8988T (cell line): ENCODE measurements around the gene LRGUK.
"Not testable (repeated sequence)": the region's sequence is repeated elsewhere in the genome, so short reads cannot be mapped to it uniquely, and the experiment has no call there.

Experiments
- DNase-seq: peaks from one replicate; pipeline ENCODE4 v3.0.0; 2011

Gene LRGUK

DNA sequence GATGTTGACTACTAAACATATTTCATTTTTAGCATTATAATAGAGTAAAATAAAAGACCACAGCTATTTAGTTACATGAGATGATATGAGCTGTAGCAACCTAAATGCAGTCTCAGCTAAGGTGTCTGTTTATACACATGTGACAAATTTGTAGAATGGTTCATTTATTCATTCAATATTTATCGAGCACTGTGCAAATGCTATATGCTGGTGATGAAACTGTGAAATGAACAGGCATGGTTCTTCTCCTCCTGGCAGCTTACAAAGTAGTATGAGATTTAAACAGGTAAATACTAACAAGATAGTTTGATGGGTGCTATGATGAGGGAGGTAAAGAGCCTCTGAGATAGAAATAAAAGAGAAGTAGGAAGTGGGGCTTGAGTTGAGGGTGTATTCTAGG, 60.8 kb downstream of the LRGUK start:
- no peak for DNase-seq

DNA sequence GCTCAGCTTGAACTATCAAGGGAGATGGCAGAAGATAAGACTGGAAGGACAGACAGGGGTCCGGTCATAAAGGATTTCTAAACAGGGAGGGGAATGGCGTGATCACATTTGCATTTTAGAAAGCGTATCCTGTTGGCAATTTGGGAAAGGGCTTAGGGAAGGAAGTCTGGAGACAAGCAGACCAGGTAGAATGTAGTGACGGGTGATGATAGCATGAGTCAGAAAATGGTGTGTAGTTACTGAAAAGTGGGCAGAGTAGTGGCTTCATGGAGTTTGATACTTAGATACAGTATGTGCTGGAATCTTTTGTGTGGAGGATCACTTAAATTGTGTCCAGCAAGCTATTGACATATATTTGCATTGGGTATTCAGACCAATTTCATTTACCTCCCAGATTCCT, 61.2 kb downstream of the LRGUK start:
- no peak for DNase-seq

- no peak for DNase-seq
Observed at GRCh38 chr7:134189559-134189958, 62.4 kb downstream of the LRGUK start.

DNA sequence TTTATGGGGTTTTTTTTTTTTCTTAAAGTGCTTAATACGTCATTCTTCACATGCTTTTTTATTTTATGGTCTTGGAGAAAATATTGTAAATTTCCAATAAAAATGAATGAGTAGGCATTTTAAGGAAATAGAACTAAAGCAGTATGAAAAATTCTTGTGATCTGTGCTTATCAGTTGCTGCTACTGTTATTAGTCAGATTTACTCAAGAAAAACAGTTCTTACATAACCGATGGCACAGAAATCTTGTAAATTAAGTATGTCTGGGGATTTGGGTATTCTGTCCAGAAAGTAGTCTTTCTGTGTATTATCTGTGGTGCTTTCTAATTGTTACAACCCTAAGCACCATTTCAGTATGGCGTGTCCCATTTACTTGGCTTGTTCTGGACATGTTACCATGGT, 64.7 kb downstream of the LRGUK start:
- DNase-seq = no peak

- no peak for DNase-seq
Observed at GRCh38 chr7:134193240-134193639, 66.1 kb downstream of the LRGUK start.

DNA sequence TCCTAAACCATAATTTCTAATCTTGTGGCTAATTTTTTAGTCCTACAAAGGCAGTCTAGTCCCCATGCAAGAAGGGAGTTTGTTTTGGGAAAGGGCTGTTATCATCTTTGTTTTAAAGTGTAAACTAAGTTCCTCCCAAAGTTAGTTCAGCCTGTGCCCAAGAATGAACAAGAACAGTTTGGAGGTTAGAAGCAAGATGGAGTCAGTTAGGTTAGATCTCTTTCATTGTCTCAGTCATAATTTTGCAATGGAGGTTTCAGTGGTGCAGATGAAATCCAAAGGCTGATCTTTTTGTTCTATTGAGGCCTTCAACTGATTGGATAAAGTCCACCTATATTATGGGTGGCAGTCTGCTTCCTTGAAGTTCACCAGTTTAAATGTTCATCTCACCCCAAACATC, 68.1 kb downstream of the LRGUK start:
- DNase-seq = no peak

DNA sequence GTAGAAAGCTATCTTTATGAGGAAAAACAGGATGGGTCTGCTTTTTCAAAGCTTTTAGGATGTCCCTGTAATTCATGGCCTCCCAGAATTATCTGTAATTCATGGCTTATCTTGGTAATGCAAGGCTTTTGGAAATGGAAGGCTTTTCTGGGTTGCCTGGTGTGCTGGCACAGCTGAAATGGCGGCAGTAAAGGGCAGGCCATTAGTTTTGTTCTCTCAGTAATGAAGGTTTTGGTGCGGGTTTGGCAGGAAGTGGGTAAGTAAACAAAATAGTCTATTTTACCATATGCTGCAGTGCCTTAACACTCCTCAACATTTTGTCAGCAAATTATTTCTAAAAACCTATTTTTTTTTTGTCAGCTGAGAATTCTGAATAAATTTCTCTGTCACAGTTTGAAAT, 69.3 kb downstream of the LRGUK start:
- no peak for DNase-seq

DNA sequence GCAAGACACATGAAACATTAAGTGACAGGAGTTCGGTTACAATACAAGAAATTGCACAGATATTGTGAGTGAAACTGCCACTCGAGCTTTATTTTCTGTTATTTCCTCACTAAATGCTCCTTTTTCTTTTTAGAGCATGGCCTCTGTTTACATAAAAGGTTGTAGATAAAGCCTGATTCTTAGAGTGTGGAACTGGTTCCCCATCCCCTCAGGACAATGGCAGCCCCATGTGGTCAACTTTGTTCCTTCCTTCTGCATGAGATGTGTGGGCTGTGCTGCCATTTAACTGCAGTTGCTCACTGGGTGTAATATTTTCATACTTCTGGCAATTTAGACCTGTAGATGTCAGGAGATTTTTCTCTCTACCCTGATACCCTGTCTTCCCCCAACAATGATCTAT, 70.2 kb downstream of the LRGUK start:
- DNase-seq = no peak

DNA sequence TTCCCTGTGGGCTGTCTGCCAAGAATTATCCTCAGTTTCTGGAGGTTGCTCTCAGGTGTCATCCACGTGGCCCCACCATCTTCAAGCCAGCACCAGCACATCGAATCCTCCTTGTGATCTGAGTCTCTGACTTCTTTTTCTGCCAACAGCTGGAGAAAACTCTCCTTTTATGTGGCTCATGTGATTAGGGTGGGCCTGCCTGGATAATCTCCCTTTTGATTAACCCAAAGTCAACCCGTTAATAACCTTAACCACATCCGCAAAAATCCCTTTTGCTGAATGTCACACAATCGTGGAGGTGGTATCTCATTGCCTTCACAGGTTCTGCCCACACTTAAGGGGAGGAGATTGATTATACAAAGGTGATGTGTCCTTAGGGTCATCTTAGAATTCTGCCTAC, 73.8 kb downstream of the LRGUK start:
- DNase-seq = no peak

GRCh38 chr7:134201569-134202261, 74.6 kb downstream of the LRGUK start:
- DNase-seq = no peak

DNA sequence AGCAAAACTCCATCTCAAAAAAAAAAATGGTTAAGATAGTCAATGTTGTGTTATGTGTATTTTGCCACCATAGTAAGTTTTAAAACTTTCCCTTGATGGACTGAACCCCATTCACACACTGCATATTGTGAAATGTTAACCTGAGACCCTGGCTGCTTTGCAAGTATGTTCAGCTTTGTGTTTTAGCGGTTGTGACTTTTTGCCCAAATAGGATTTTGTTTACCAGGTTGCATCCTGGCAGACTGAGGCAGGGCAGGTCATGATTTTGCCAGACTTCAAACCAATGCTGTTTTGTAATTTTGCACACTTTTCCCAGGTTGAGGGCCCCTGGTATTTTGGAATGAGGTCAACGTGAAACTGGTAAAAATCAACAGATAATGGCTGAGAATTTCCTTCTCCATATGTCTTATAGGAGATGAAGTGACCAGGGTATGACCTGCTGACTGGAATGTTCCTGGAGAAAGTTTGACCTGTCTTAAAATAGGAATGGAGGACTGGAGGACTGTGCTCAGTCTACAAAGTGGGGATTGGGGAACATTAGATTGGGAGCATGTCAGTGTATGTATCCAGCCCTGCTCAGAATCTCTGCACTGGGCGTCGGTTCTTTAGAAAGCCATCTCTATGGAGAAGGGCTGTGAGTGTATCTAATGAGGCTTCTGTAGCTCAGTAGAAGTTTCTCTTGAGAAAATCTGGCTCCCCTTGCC, 76.2 kb downstream of the LRGUK start:
- no peak for DNase-seq

- DNase-seq = no peak
Observed at GRCh38 chr7:134209322-134210015, 82.3 kb downstream of the LRGUK start.

GRCh38 chr7:134210227-134210626, 83.1 kb downstream of the LRGUK start:
- DNase-seq = no peak

DNA sequence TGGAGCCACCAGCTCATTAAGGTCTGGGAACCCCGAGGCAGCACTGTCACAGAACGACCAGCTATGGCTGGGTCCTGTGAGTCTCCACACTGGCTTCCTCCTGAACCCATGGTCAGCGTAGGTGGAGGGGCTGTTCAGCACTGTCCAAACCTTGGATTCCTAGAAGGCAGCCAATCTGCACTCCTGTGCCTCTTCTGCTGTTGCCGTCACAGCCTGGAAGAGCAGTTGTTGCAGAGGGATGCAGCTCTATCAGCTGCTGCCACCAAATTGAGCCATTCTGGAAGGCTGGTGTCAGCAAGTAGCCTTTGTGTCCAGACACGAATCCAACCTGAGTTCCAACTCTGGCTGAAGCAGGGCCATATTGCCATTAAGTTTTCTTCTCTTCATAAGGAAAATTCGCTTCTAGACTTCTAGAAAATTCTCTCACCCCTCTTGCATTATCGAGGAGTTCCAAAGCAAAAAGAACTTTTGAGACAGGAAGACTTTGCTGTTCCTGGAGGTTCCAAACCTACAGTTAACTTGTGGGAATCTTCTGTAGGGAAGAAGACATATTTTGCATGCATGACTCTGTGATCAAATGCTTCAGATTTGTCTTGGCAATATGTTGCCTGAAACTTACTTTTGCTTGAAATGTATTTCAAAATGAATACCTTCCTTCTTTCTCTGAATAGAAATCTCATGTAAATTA, 84.0 kb downstream of the LRGUK start:
- DNase-seq = no peak

GRCh38 chr7:134211817-134212216, 84.7 kb downstream of the LRGUK start:
- no peak for DNase-seq

DNA sequence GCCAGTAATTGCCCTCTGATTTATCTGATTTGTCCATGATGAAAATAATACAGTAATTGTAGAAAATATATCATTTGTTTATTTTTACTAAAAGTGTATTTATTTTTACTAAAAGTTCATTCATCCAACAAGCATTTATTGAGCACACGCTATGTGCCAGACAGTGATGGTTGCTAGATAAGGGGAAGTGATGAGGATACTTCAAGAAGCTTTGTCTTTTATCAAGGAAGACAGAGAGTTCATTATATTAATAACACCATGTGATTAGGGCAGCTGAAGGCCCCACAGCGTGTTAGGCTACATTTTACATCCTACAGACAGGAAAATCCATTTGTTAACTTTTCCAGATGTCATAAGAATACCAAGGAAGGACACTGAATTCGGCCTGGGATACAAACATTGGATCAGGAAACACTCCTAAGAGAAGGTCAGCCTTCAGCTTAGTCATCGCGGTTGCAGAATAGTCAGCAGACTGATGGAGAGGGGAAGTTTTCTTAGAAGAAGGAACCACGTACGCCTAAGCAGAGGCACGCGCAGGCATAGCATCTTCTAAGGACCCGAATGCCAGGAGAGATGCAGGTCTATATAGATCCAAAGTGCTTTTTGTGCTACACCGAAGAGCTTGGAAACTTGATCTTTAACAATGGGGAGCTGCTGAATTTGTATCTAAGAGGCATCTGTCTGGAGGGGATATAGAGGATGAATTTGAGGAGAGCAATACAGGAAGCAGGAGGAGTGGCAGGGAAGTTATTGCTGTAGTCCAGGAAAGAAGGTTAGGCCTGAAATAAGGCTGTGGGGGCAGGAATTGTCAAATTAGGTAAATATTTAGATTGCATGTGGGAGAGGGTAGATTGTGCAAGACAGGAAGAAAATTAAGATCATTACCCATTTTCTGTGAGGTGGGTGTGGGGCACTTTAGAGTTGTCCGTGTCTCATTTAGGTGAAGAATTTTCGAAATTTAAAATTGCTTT, 85.7 kb downstream of the LRGUK start:
- DNase-seq = no peak

DNA sequence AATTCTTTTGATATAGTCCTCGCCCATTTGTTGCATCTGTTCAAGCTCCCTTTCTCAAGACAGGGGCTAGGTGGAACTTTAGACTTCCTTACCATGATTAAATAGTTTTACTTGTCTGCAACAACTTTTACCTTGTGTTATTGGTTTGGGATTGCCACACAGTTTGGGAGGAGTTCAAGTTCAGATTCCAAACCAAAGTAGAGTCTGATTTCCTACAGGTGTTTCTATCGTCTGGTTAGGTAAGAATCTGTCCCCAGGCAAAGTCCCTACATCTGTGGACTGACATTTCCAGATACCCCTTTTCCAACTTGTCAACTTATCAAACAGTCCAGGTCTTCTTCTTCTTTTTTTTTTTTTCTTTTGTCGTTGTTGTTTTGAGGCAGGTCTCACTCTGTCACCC, 93.1 kb downstream of the LRGUK start:
- no peak for DNase-seq

- not testable (repeated sequence) for DNase-seq
Observed at GRCh38 chr7:134231296-134231695, 104.2 kb downstream of the LRGUK start.

DNA sequence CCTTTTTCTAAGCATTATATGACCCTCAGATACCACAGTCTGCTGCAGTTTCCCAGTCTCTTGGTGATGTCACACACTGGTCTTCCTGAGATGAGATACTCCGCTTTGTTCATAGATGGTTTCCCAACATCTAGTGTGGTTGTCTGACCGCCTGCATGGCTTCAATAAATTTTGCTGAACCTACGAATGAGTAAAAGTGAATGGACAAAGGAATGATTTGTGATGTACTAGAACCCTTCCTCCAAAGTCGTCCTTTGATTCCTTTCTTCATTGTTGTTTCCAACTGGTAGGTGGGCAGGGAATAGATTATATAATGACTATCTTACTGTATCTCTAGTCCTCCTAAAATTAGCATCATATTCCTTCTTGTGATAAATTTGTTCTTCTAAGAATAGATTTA, 107.1 kb downstream of the LRGUK start:
- DNase-seq = no peak

GRCh38 chr7:134245253-134245652, 118.1 kb downstream of the LRGUK start:
- DNase-seq = no peak

GRCh38 chr7:134246347-134246746, 119.2 kb downstream of the LRGUK start:
- no peak for DNase-seq

- DNase-seq = no peak
Observed at GRCh38 chr7:134246761-134247160, 119.6 kb downstream of the LRGUK start.
